HCT116 (cell line): ENCODE measurements around the gene COPS6. TPM values are rescaled to one million over a fixed set of nuclear protein-coding genes. Genes with fewer than 3 reads are reported as not detected.

ENCODE experiments used
- ATAC-seq: fragments of 200-7000 bp; cut with Tn5 transposase; 2 replicates; pipeline ENCODE4 v1.9.1; 2020; ENCODE audit warnings: mild to moderate bottlenecking, moderate library complexity
- BruUV-seq: library from RNA; stranded (reverse); fragments of 400-500 nt; replicated peaks from 2 replicates; lab custom pipeline; 2021; lab: Mats Ljungman, UMichigan
- CTCF ChIA-PET: fragments of 300-600 bp; sonication (Branson Sonifier 250); formaldehyde crosslinking; loops from one replicate; lab custom pipeline; 2021; ENCODE audit warnings: antibody characterized with exemption; lab: Charles Lee
- POLR2A ChIA-PET: fragments of 300-600, 350-600 bp; sonication (Branson Sonifier 250); formaldehyde crosslinking; loops from one replicate; lab custom pipeline; 2021; ENCODE audit warnings: antibody characterized with exemption; lab: Charles Lee
- RAD21 ChIA-PET, 2 experiments: fragments of 300-600 bp; sonication (Branson Sonifier 250); formaldehyde crosslinking; loops; one replicate each; lab custom pipeline; 2023; ENCODE audit warnings: low total read pairs in 2 of 2; ENCODE audit not compliant: uncharacterized antibody in 2 of 2, unreplicated experiment in 2 of 2, low non-redundant PET in 1 of 2; lab: Charles Lee
- DNase-seq: peaks from one replicate; pipeline ENCODE4 v3.0.0-alpha.2; 2010; ENCODE audit warnings: low read depth, low spot score
- H2AFZ ChIP-seq: fragments of 200-600 bp; shearing (Covaris generic), sonication (generic); 2 replicates; pipeline ENCODE4 v1.6.1; 2017; ENCODE audit warnings: low read depth, mixed run types, mixed read lengths, antibody characterized with exemption, low read length; ENCODE audit not compliant: poor library complexity, severe bottlenecking
- H3K27ac ChIP-seq: 2 replicates; pipeline ENCODE4 v1.5.1; 2012; ENCODE audit warnings: low read depth, low read length
- H3K27me3 ChIP-seq: fragments of 200-600 bp; sonication (generic); 2 replicates; pipeline ENCODE4 v1.6.1; 2016; ENCODE audit warnings: mixed run types, low read length, mixed read lengths; ENCODE audit not compliant: insufficient read depth
- H3K36me3 ChIP-seq, 2 experiments: fragments of 200-500 bp in 1 of 2; fragments of 200-600 bp in 1 of 2; sonication (Bioruptor generic) in 1 of 2; sonication (generic) in 1 of 2; 2 replicates each; pipeline versions ENCODE4 v1.5.1 to v1.6.1; 2014 to 2016; ENCODE audit warnings: low read length in 2 of 2, inconsistent platforms in 1 of 2, mixed read lengths in 1 of 2, mixed run types in 1 of 2; ENCODE audit not compliant: insufficient read depth in 2 of 2, control insufficient read depth in 1 of 2
- H3K4me1 ChIP-seq, 2 experiments: fragments of 200-600 bp in 1 of 2; sonication (generic) in 1 of 2; 2 replicates each; pipeline versions ENCODE4 v1.5.1 to v1.6.1; 2012 to 2017; ENCODE audit warnings: low read length in 2 of 2, inconsistent platforms in 1 of 2, mild to moderate bottlenecking in 1 of 2, mixed read lengths in 1 of 2, mixed run types in 1 of 2, moderate library complexity in 1 of 2; ENCODE audit not compliant: insufficient read depth in 2 of 2, control insufficient read depth in 1 of 2
- H3K4me2 ChIP-seq: fragments of 200-600 bp; sonication (generic); 2 replicates; pipeline ENCODE4 v1.6.1; 2017; ENCODE audit warnings: mixed run types, low read length, mixed read lengths
- H3K4me3 ChIP-seq, 2 experiments: fragments of 200-600 bp in 1 of 2; sonication (generic) in 1 of 2; replicated peaks in 1 of 2; 2 replicates each; pipeline ENCODE4 v1.5.1; 2011 to 2016; ENCODE audit warnings: low read length in 2 of 2, control low read depth in 1 of 2, low read depth in 1 of 2, mild to moderate bottlenecking in 1 of 2, mixed read lengths in 1 of 2, mixed run types in 1 of 2
- H3K79me2 ChIP-seq: fragments of 200-600 bp; sonication (generic); 2 replicates; pipeline ENCODE4 v1.6.1; 2017; ENCODE audit warnings: mild to moderate bottlenecking, mixed run types, low read length, moderate library complexity, mixed read lengths; ENCODE audit not compliant: insufficient read depth
- H3K9ac ChIP-seq: fragments of 200-600 bp; sonication (generic); 2 replicates; pipeline ENCODE4 v1.6.1; 2016; ENCODE audit warnings: low read length, mixed read lengths
- H3K9me2 ChIP-seq: fragments of 200-600 bp; sonication (generic), shearing (Covaris generic); 2 replicates; pipeline ENCODE4 v1.6.1; 2017; ENCODE audit warnings: mixed run types, mild to moderate bottlenecking, moderate library complexity; ENCODE audit not compliant: insufficient read depth
- H3K9me3 ChIP-seq, 2 experiments: fragments of 200-500 bp in 1 of 2; fragments of 200-600 bp in 1 of 2; sonication (Bioruptor generic) in 1 of 2; sonication (generic) in 1 of 2; 2 replicates each; pipeline ENCODE4 v1.6.1; 2014 to 2017; ENCODE audit warnings: low read length in 2 of 2, mixed read lengths in 2 of 2, inconsistent platforms in 1 of 2, low read depth in 1 of 2, mild to moderate bottlenecking in 1 of 2, mixed run types in 1 of 2, moderate library complexity in 1 of 2; ENCODE audit not compliant: control insufficient read depth in 1 of 2, insufficient read depth in 1 of 2
- H4K20me1 ChIP-seq: fragments of 200-600 bp; sonication (generic), shearing (Covaris generic); 2 replicates; pipeline ENCODE4 v1.6.1; 2017; ENCODE audit warnings: mixed run types, mild to moderate bottlenecking, moderate library complexity; ENCODE audit not compliant: insufficient read depth
- CBX3 ChIP-seq: IDR thresholded peaks from 2 replicates; pipeline ENCODE4 v1.6.1; 2012; ENCODE audit warnings: low read depth
- EGR1 ChIP-seq: IDR thresholded peaks from 2 replicates; pipeline ENCODE4 v1.6.1; 2012; ENCODE audit warnings: low read depth
- ELF1 ChIP-seq: IDR thresholded peaks from 2 replicates; pipeline ENCODE4 v1.6.1; 2012; ENCODE audit warnings: low read depth, borderline replicate concordance
- EZH2 ChIP-seq: fragments of 200-600 bp; sonication (generic); IDR thresholded peaks from 2 replicates; pipeline ENCODE4 v1.6.1; 2017; ENCODE audit warnings: antibody characterized with exemption, mixed run types
- FOSL1 ChIP-seq: IDR thresholded peaks from 2 replicates; pipeline ENCODE4 v1.6.1; 2012; ENCODE audit warnings: low read depth
- JUND ChIP-seq: IDR thresholded peaks from 2 replicates; pipeline ENCODE4 v1.6.1; 2012
- MAX ChIP-seq: IDR thresholded peaks from 2 replicates; pipeline ENCODE4 v1.6.1; 2012
- POLR2A ChIP-seq: IDR thresholded peaks from 2 replicates; pipeline ENCODE4 v1.7.0; 2011; ENCODE audit warnings: borderline replicate concordance; ENCODE audit not compliant: insufficient read depth, insufficient read length; ENCODE audit errors: extremely low read depth
- POLR2AphosphoS5 ChIP-seq: IDR thresholded peaks from 2 replicates; pipeline ENCODE4 v1.6.1; 2011; ENCODE audit warnings: mild to moderate bottlenecking, low read depth, low read length, moderate library complexity
- RAD21 ChIP-seq: IDR thresholded peaks from 2 replicates; pipeline ENCODE4 v1.6.1; 2012; ENCODE audit warnings: low read depth, mild to moderate bottlenecking
- SIN3A ChIP-seq: IDR thresholded peaks from 2 replicates; pipeline ENCODE4 v1.6.1; 2012; ENCODE audit warnings: low read depth
- SP1 ChIP-seq: IDR thresholded peaks from 2 replicates; pipeline ENCODE4 v1.6.1; 2012; ENCODE audit warnings: low read depth
- SRF ChIP-seq: IDR thresholded peaks from 2 replicates; pipeline ENCODE4 v1.6.1; 2012; ENCODE audit warnings: low read depth
- ZBTB33 ChIP-seq: IDR thresholded peaks from 2 replicates; pipeline ENCODE4 v1.6.1; 2011; ENCODE audit warnings: mild to moderate bottlenecking, low read length, moderate library complexity; ENCODE audit not compliant: insufficient replicate concordance; ENCODE audit errors: extremely low read depth
- ZNF274 ChIP-seq: fragments of 200-500 bp; sonication (Bioruptor generic); IDR thresholded peaks from 2 replicates; pipeline ENCODE4 v1.6.1; 2014; ENCODE audit warnings: mild to moderate bottlenecking, low read depth, low read length, inconsistent platforms
- intact Hi-C: fragments of 100-400 bp; cut with micrococcal nuclease; formaldehyde crosslinking; loops from 2 replicates; pipeline ENCODE4 v1.10.0; 2022
- total RNA-seq: library from RNA; stranded (reverse); gene quantifications from one replicate; pipeline ENCODE4 v1.2.1, GENCODE V29; 2021; ENCODE audit not compliant: unreplicated experiment
- TF ChIP-seq, protein P1 (sequence below): IDR thresholded peaks from 2 replicates; pipeline ENCODE4 v1.6.1; 2012; ENCODE audit warnings: low read depth
- TF ChIP-seq, protein P2 (sequence below): IDR thresholded peaks from 2 replicates; pipeline ENCODE4 v1.6.1; 2012

Gene COPS6
- total RNA-seq, 1 experiment from 2014 or later: 126 TPM

GRCh38 chr7:100063376-100063775 is 25.4 kb upstream of the COPS6 start:
- no peak for ATAC-seq
- no peaks in the 10 kb centered on the region for H4K20me1 ChIP-seq
- no peaks in the 10 kb centered on the region for H3K9me3 ChIP-seq
- H3K27me3 ChIP-seq: no peaks in the 10 kb centered on the region
- no peak overlapping the region for H3K4me2 ChIP-seq
- TF ChIP-seq ZNF274 (no peak), SIN3A (no peak), ZBTB33 (no peak), POLR2AphosphoS5 (no peak), EZH2 (no peak), ELF1 (no peak), MAX (no peak), POLR2A (no peak), JUND (no peak), CBX3 (no peak), EGR1 (no peak), SRF (no peak), RAD21 (no peak), SP1 (no peak), FOSL1 (no peak)
- TF ChIP-seq, protein P1, sequence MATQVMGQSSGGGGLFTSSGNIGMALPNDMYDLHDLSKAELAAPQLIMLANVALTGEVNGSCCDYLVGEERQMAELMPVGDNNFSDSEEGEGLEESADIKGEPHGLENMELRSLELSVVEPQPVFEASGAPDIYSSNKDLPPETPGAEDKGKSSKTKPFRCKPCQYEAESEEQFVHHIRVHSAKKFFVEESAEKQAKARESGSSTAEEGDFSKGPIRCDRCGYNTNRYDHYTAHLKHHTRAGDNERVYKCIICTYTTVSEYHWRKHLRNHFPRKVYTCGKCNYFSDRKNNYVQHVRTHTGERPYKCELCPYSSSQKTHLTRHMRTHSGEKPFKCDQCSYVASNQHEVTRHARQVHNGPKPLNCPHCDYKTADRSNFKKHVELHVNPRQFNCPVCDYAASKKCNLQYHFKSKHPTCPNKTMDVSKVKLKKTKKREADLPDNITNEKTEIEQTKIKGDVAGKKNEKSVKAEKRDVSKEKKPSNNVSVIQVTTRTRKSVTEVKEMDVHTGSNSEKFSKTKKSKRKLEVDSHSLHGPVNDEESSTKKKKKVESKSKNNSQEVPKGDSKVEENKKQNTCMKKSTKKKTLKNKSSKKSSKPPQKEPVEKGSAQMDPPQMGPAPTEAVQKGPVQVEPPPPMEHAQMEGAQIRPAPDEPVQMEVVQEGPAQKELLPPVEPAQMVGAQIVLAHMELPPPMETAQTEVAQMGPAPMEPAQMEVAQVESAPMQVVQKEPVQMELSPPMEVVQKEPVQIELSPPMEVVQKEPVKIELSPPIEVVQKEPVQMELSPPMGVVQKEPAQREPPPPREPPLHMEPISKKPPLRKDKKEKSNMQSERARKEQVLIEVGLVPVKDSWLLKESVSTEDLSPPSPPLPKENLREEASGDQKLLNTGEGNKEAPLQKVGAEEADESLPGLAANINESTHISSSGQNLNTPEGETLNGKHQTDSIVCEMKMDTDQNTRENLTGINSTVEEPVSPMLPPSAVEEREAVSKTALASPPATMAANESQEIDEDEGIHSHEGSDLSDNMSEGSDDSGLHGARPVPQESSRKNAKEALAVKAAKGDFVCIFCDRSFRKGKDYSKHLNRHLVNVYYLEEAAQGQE: no peak
- TF ChIP-seq, protein P2, sequence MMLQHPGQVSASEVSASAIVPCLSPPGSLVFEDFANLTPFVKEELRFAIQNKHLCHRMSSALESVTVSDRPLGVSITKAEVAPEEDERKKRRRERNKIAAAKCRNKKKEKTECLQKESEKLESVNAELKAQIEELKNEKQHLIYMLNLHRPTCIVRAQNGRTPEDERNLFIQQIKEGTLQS: no peak
- TF ChIP-seq, all 23 proteins: peak for 0
- H2AFZ ChIP-seq: no peak overlapping the region
- RAD21 ChIA-PET: no interaction called here
- no peak for DNase-seq
- no TSS peak for BruUV-seq
- CTCF ChIA-PET: interaction anchor here (1.3 kb wide), 1 partner anchor 69 kb away, joined by 4 read pairs; no protein-coding TSS in a partner anchor
- H3K79me2 ChIP-seq: no peaks in the 10 kb centered on the region
- intact Hi-C loops: no loop called here
- H3K9me2 ChIP-seq: no peaks in the 10 kb centered on the region
- no peak overlapping the region for H3K4me3 ChIP-seq
- no peaks in the 10 kb centered on the region for H3K4me1 ChIP-seq
- H3K9ac ChIP-seq: no peak overlapping the region
- H3K27ac ChIP-seq: no peak overlapping the region
- H3K36me3 ChIP-seq: peaks cover 5 to 8% of the 10 kb centered on the region in 2 experiments; a peak in 3 of 4 replicates
- POLR2A ChIA-PET: interaction anchor here (1.1 kb wide), 1 partner anchor 48 kb away, joined by 3 read pairs; the partner anchor contains the start of gene ZKSCAN1
